NCI-H446 (cell line): ENCODE data around the gene SERINC2.
"Not testable (repeated sequence)": the region's sequence is repeated elsewhere in the genome, so short reads cannot be mapped to it uniquely, and the experiment has no call there.

Experiments
- DNase-seq, 2 experiments: peaks; one replicate each; lab custom pipeline; 2025; lab: John Stamatoyannopoulos, UW

SERINC2 gene

GRCh38 chr1:31414980-31415370 is 2.0 kb downstream of the SERINC2 start:
- DNase-seq = no peak

DNA sequence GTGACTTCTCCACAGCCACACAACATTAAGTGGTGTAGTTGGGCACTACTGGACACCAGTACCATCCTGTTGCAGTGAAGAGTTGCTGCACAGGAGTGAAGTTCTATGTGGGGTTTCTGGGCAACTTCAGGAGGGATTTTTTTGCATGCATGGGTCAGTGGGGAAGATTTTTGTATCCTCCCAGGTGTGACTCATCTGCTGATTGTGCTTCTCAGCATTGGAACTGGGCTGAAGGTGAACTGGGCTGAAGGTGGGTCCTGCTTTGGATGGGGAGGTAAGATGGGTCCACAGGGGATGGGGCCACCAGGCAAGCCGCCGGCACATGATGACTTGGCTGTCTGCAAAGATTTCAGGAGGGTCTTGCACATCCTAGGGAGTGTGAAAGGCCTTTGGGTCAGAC is 2.6 kb downstream of the SERINC2 start:
- DNase-seq = no peak

GRCh38 chr1:31416101-31416736 is 3.2 kb downstream of the SERINC2 start:
- no peak for DNase-seq

GRCh38 chr1:31417148-31417547 is 4.1 kb downstream of the SERINC2 start:
- no peak for DNase-seq

DNA sequence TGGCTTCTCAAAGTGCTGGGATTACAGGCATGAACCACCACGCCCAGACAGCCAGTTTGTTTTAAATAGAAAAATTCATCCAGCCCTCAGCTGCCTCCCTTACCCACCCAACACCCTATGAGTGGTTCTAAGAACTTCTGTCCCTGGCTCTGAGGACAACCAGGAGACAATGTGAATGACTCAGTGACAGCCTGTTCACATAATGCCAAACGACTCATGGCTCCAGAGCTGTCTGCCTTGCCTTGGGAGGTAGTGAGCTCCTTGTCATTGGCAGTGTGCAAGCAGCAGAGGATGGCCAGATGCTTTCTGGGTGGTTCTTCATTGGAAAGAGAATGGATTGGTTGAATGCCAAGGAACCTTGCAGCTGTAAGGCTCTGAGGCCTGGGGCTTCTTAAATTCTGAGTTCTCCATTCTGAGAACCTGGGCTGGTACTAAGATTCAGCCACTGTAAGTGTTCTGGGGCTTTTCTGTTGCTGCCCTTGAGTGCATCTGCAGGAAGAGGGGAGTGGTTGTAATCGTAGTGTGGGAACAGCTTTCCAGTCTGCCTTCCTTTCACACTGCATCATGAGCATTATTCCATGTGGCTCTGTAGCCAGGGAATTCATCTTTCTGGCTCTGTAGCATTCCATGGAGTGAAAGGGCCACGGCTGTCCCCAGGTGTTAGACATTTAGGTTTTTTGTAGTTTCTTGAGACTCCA is 5.8 kb downstream of the SERINC2 start:
- DNase-seq = peak in 1 of 2 experiments; percentile 13

GRCh38 chr1:31420716-31421115 is 7.7 kb downstream of the SERINC2 start:
- DNase-seq = no peak

- no peak for DNase-seq
These were observed 8.5 kb downstream of the SERINC2 start for GRCh38 chr1:31421371-31422040.

DNA sequence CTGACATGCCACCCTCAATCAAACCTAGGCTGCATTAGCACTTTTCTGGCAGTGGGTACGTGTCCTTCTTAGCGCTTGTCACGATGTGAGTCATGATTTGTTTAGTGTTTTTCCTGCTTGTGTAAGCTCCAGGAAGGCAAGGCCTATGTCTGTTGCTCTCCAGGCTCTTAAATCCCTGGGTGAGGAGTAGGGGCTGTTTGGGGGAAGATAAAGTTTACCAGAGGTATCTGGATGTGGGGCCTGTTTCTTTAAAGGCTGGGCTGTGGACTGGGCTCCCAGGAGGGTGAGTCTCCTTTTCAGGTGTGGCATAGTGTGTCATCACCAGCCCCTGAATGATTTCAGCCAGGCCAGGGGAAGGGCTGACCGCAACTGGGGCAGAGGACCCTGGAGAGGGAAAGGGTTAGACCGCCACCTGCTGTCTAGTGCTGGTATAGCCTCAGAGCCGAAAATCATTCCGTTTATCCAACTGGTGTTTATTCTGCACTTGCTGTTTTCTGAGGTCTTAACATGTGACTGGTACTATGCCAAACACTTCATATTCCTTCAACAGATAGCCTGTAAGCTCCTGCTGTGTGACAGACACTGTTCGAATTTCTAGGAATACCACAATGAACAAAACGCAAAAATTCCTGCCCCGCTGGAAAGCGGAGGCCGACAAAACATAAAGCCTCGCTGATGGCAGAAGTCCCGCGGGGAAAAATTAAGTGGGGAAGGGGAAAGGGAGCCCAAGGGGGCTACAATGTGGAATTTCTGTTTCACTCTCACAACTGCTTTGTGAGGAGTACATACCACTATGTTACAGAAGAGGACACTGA is 9.7 kb downstream of the SERINC2 start:
- peak; percentile 35 to 77 for DNase-seq

GRCh38 chr1:31423418-31423947 is 10.5 kb downstream of the SERINC2 start:
- DNase-seq = no peak

DNA sequence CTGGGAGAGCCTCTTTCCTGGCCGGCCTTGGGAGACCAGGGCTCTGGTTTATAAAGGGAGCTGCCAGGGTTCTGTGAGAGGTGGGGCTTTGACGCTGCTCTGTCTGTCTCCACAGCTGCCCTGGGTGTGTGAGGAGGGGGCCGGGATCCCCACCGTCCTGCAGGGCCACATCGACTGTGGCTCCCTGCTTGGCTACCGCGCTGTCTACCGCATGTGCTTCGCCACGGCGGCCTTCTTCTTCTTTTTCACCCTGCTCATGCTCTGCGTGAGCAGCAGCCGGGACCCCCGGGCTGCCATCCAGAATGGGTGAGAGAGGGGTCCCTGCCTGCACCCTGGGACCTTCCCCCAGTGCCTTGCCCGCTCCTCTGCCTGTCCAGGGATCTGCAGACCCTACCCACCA is 11.6 kb downstream of the SERINC2 start:
- no peak for DNase-seq

GRCh38 chr1:31425301-31426081 is 12.5 kb downstream of the SERINC2 start:
- DNase-seq = no peak

GRCh38 chr1:31426249-31426922 is 13.4 kb downstream of the SERINC2 start:
- no peak for DNase-seq

DNA sequence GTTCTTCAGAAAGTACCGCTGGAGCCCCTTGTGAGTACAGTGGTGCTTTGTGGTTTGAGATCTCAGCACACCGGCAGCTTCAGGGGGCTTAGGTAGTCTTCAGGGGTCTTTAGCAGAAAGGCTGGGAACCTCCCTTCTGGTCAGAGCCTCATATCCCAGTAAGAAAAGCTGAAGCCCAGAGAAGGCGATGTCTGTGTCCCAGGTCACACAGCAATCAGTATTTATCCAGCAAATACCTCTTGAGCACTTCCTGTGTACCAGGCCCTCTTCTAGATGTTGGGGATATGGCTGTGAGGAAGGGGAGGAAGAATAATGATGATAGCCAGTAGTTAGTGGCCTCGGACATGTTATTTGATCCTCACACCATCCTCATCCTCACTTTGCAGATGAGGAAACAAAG is 14.3 kb downstream of the SERINC2 start:
- no peak for DNase-seq

DNA sequence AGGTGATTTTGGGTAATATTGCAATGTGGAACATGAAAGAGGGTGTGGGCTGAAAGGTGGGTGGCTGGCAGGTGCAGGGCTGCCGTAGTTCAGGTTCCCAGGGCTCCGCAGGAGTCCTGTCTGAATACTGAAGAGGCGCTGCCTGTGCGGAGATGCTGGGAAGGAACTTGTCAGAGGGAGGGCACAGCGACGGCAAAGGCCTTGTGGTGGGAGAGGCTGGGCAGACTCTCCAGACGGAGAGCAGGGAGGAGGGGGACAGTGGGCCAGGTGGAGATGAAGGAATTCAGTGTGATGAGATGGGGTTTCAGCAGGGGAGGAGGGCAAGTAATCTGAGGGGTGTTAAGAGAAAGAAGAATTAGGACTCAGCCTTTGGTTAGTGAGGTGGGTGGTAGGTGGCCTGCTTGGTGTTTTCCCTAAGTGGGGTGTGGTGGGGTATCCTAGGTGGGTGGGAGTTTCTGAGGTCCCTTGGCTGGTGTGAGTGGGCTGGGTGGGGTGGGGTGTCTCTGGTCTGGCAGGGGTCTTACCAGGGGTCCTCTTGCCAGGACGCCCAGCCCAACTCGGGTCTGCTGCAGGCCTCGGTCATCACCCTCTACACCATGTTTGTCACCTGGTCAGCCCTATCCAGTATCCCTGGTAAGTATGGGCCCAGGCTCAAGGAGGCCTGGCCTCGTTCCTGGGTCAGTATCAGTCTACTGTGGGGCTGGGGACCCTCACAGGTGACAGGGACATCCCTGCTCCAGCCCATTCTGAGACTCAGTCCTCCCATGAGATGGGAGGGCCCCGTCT is 15.6 kb downstream of the SERINC2 start:
- DNase-seq = no peak

DNA sequence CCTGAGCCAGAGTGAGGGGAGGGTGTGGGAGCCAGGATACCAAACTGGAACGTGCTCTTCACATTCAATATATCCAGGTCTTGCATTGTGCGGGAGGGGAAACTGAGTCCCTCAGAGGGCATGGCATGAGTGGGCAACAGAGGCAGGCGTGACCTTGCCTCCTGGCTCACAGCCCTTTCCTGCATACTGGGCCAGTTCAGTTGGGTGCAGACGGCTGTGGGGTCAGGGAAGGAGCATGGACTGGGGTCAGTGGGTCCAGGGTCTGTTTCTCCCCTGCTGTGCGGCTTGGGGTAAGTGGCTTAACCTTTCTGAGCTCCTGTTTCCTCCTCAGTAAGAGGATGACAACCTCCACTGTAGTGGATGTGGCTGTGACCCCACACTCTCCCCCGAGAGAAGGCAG is 16.6 kb downstream of the SERINC2 start:
- no peak for DNase-seq

DNA sequence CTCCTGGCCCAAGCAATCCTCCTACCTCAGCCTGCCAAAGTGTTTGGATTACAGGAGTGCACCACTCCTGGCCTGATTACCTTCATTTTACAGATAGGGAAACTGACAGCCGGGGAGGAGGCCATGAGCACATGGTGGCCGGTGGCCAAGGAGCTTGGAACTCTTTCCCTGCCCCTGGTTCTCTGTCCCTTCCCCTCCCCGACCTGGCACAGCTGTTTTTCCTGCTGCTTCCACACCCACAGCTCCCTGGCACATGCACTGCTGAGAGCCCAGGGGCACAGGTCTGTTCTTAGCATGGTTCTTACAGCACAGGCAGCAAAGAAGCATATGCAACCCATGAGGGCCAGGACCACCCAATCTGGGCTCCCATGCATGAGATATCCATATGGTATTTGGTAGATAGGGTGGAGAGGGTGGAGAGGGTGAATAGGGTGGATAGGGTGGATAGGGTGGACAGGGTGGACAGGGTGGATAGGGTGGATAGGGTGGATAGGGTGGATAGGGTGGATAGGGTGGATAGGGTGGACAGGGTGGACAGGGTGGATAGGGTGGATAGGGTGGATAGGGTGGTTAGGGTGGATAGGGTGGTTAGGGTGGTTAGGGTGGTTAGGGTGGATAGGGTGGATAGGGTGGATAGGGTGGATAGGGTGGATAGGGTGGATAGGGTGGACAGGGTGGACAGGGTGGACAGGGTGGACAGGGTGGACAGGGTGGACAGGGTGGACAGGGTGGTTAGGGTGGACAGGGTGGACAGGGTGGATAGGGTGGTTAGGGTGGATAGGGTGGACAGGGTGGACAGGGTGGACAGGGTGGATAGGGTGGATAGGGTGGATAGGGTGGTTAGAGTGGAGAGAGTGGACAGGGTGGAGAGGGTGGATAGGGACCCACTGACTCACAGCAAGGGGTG is 18.6 kb downstream of the SERINC2 start:
- DNase-seq = not testable (repeated sequence)

DNA sequence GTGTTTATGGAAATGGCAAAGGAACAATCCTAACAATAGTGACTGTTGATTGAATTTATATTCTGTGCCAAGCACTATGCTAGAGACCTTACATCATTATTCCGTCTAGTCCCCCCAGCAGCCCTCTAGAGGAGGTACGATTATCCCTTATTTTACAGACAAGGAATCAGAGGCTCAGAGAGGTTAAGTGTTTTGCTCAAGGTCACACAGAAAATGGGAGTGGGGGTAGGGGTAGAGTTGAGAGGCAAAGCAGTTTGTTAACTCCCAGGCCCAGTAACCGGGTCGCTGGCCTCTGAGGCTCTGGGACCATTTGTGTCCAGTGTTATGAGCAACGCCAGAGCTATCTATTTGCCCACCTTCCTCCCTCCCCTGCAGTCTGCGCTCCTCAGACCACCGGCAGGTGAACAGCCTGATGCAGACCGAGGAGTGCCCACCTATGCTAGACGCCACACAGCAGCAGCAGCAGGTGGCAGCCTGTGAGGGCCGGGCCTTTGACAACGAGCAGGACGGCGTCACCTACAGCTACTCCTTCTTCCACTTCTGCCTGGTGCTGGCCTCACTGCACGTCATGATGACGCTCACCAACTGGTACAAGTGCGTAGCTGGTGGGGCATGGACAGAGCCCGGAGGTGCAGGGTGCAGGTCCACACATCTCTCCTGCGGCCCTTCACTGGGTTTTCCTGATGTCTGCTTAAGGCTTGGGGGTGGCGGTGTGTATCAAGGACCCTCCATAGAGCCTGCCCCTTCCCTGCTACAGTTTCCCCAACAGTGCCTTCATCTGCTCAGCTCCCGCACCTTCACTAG is 19.8 kb downstream of the SERINC2 start:
- DNase-seq = no peak

DNA sequence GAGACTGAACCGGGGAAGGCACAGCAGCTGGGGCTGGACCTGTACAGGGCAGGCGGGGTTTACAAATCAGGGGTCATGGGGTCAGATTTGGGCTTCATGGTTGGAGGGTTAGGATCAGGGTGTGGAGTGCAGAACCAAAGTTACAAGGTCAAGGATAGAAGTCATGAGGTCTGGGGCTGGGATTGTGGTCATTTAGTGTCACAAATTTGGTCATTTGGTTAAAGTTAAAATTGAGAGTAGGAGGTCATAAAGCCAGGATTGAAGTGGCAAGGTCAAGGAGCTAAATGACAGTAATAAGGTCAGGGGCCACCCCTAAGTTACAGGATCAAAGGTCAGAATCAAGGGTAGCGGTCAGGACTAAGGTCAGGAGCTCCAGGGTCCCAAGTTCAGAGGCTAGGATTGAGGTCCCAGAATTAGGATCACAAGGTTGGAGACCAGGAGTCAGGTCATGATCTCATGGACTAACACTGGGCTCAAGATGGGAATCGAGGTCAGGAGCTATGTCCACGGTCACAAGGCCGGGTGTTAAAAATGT is 20.4 kb downstream of the SERINC2 start:
- DNase-seq = no peak
